SK-N-SH (cell line): ENCODE results near the gene RFX3. TPM values are rescaled to one million over a fixed set of nuclear protein-coding genes. Genes with fewer than 3 reads are reported as not detected.

ENCODE experiments used
- CTCF ChIA-PET: fragments of 300-600, 350-600 bp; formaldehyde crosslinking; extraction: SDS; loops from one replicate; lab custom pipeline; 2021; lab: Yijun Ruan, JAX
- POLR2A ChIA-PET: fragments of 350-600 bp; sonication (Branson Sonifier 250); formaldehyde crosslinking; extraction: SDS; loops from one replicate; lab custom pipeline; 2020; ENCODE audit warnings: antibody characterized with exemption, inconsistent platforms; lab: Yijun Ruan, JAX
- DNase-seq: peaks from one replicate; pipeline ENCODE4 v3.0.0; 2012
- H2AFZ ChIP-seq: fragments of 200-600 bp; sonication (generic); 2 replicates; pipeline ENCODE4 v1.8.1; 2016; ENCODE audit warnings: antibody characterized with exemption, mild to moderate bottlenecking, low read depth
- H3F3A ChIP-seq: fragments of 200-600 bp; sonication (generic); replicated peaks from 2 replicates; pipeline ENCODE3; 2016; ENCODE audit warnings: antibody characterized with exemption, mild to moderate bottlenecking; ENCODE audit not compliant: insufficient read depth
- H3K27ac ChIP-seq, 2 experiments: fragments of 200-500 bp in 1 of 2; fragments of 200-600 bp in 1 of 2; sonication (Bioruptor generic) in 1 of 2; sonication (generic), shearing (Covaris generic) in 1 of 2; 2 replicates each; pipeline versions ENCODE4 v1.5.1 to v1.6.1; 2014 to 2016; ENCODE audit warnings: low read depth in 2 of 2, inconsistent platforms in 1 of 2, low read length in 1 of 2, mild to moderate bottlenecking in 1 of 2, mixed read lengths in 1 of 2
- H3K27me3 ChIP-seq: fragments of 200-600 bp; sonication (generic), shearing (Covaris generic); 2 replicates; pipeline ENCODE4 v1.6.1; 2016; ENCODE audit warnings: mixed run types; ENCODE audit not compliant: insufficient read depth
- H3K36me3 ChIP-seq, 2 experiments: fragments of 200-500 bp in 1 of 2; fragments of 200-600 bp in 1 of 2; sonication (Bioruptor generic) in 1 of 2; sonication (generic) in 1 of 2; replicated peaks in 1 of 2; 2 replicates each; pipeline versions ENCODE3 to v1.5.1; 2014 to 2016; ENCODE audit warnings: low read length in 1 of 2, mild to moderate bottlenecking in 1 of 2; ENCODE audit not compliant: insufficient read depth in 2 of 2, control insufficient read depth in 1 of 2
- H3K4me1 ChIP-seq, 2 experiments: fragments of 200-500 bp in 1 of 2; fragments of 200-600 bp in 1 of 2; sonication (Bioruptor generic) in 1 of 2; sonication (generic), shearing (Covaris generic) in 1 of 2; 2 replicates each; pipeline versions ENCODE4 v1.5.1 to v1.6.1; 2014 to 2016; ENCODE audit warnings: low read depth in 1 of 2, low read length in 1 of 2, mixed run types in 1 of 2; ENCODE audit not compliant: insufficient read depth in 2 of 2, control insufficient read depth in 1 of 2
- H3K4me2 ChIP-seq: fragments of 200-600 bp; sonication (generic), shearing (Covaris generic); 2 replicates; pipeline ENCODE4 v1.6.1; 2017; ENCODE audit warnings: mixed run types
- H3K4me3 ChIP-seq, 2 experiments: fragments of 200-500 bp in 1 of 2; fragments of 200-600 bp in 1 of 2; sonication (Bioruptor generic) in 1 of 2; sonication (generic), shearing (Covaris generic) in 1 of 2; 2 replicates each; pipeline versions ENCODE4 v1.5.1 to v1.8.1; 2014 to 2016; ENCODE audit warnings: low read depth in 2 of 2, inconsistent platforms in 1 of 2, low read length in 1 of 2, mild to moderate bottlenecking in 1 of 2, mixed read lengths in 1 of 2, moderate library complexity in 1 of 2
- H3K79me2 ChIP-seq: fragments of 200-600 bp; sonication (generic); 2 replicates; pipeline ENCODE4 v1.8.1; 2017; ENCODE audit warnings: mild to moderate bottlenecking; ENCODE audit not compliant: insufficient read depth
- H3K9ac ChIP-seq: fragments of 200-600 bp; sonication (generic); 2 replicates; pipeline ENCODE4 v1.6.1; 2017; ENCODE audit warnings: mixed run types
- H3K9me2 ChIP-seq: fragments of 200-600 bp; sonication (generic); 2 replicates; pipeline ENCODE4 v1.6.1; 2017; ENCODE audit warnings: mixed run types
- H3K9me3 ChIP-seq: fragments of 200-600 bp; sonication (generic); 2 replicates; pipeline ENCODE4 v1.6.1; 2017; ENCODE audit warnings: mixed run types, mild to moderate bottlenecking, moderate library complexity
- H4K20me1 ChIP-seq: fragments of 200-600 bp; sonication (generic); 2 replicates; pipeline ENCODE4 v1.6.1; 2017; ENCODE audit warnings: mild to moderate bottlenecking, mixed run types; ENCODE audit not compliant: insufficient read depth
- CHD2 ChIP-seq: fragments of 150-350 bp; IDR thresholded peaks from 2 replicates; pipeline ENCODE4 v1.6.1; 2018; ENCODE audit warnings: low read length; ENCODE audit not compliant: partially characterized antibody
- CTCF ChIP-seq: fragments of 200-600 bp; sonication (generic); IDR thresholded peaks from 2 replicates; pipeline ENCODE4 v1.6.1; 2017; ENCODE audit warnings: antibody characterized with exemption, mild to moderate bottlenecking, moderate library complexity
- EP300 ChIP-seq, 2 experiments: IDR thresholded peaks; 2 replicates each; pipeline versions ENCODE4 v1.4.0 to v1.6.1; 2012; ENCODE audit warnings: borderline replicate concordance in 1 of 2, low read depth in 1 of 2, low read length in 1 of 2
- FOXM1 ChIP-seq: IDR thresholded peaks from 2 replicates; pipeline ENCODE4 v1.4.0; 2012; ENCODE audit warnings: low read depth, mild to moderate bottlenecking
- GATA2 ChIP-seq: sonication (generic); formaldehyde crosslinking; IDR thresholded peaks from 2 replicates; pipeline ENCODE4 v1.5.0; 2020; ENCODE audit warnings: mild to moderate bottlenecking, missing genetic modification reagents
- JUND ChIP-seq: IDR thresholded peaks from 2 replicates; pipeline ENCODE4 v1.4.0; 2012
- MXI1 ChIP-seq: IDR thresholded peaks from 2 replicates; pipeline ENCODE4 v1.6.1; 2012; ENCODE audit warnings: mild to moderate bottlenecking, low read depth, low read length, improper control_type of control experiment
- PBX3 ChIP-seq: IDR thresholded peaks from 2 replicates; pipeline ENCODE4; 2012
- RAD21 ChIP-seq: IDR thresholded peaks from 2 replicates; pipeline ENCODE4 v1.6.1; 2012; ENCODE audit warnings: mild to moderate bottlenecking, low read length
- TEAD4 ChIP-seq: IDR thresholded peaks from 2 replicates; pipeline ENCODE4 v1.4.0; 2012; ENCODE audit warnings: mild to moderate bottlenecking, borderline replicate concordance; ENCODE audit not compliant: insufficient read depth
- WGBS: methylation state at CpG from one replicate; pipeline ENCODE4 v1.1.6; 2017; ENCODE audit warnings: low lambda C conversion rate; 5-methylcytosine and 5-hydroxymethylcytosine counted together
- polyA plus RNA-seq, 3 experiments: library from polyadenylated mRNA; depleted of rRNA; stranded (reverse); fragments of >200 nt; gene quantifications; 2 replicates each; pipeline ENCODE4 v1.2.3, GENCODE V29; 2012

The RFX3 gene
- polyA plus RNA-seq, 1 of the 3 experiments (the other 2 are of a cell fraction), result 1.7 TPM

DNA sequence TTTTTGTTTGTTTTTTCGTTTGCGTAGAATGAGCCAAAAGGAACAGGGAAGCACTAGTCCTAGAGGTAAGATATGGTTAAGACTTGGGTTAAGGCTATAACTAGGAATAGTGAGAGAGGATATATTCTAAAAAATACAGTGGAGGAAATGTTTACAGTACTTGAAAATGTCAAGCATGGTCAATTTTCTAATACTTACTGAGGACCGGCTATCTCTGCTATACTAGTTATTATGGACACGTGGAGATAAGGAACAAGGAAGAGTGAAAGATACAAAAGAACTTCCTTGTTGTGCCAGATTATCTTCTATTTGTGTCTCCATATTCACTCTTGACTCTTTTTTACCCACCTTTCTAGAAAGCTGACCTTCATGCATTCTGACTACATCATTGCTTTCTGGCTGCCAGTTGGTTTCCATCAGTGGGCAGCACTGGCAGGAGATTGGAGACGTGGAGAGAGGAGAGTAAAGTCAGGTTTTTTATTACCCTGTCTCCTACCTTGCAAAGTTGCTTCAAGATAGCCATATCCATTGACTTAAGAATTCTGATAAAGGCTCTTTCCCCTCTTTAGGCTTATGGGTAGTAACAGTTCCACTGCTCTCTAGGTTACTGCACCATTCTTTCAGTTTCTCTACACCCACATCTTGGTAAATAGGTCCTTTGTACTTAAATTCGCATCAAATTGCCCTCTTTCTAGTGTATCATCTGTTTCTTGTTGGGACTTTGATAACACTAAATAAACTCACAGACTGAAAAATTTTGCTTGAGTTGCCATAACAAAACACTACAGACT lies 9.0 kb upstream of the RFX3 start:
- H3K27ac ChIP-seq, result no peak overlapping the region
- no peaks in the 10 kb centered on the region; a peak in 1 of 4 replicates for H3K4me1 ChIP-seq
- no peaks in the 10 kb centered on the region for H3K27me3 ChIP-seq
- ChIA-PET CTCF (no interaction called here), POLR2A (no interaction called here)
- no peak overlapping the region for H3K9ac ChIP-seq
- TF ChIP-seq JUND (no peak), PBX3 (no peak), CTCF (no peak), FOXM1 (no peak), RAD21 (no peak)
- TF ChIP-seq, all 33 proteins: peak for 0
- Histone ChIP-seq H4K20me1 (no peaks in the 10 kb centered on the region), H3K4me3 (no peak overlapping the region), H3K9me3 (no peaks in the 10 kb centered on the region), H3K9me2 (no peaks in the 10 kb centered on the region), H3K79me2 (peaks cover 9% of the 10 kb centered on the region; the same call in 1 of the 2 replicates), H2AFZ (no peak overlapping the region), H3F3A (no peaks in the 10 kb centered on the region), H3K4me2 (no peak overlapping the region), H3K36me3 (peaks cover 0 to 8% of the 10 kb centered on the region in 2 experiments)
- no peak for DNase-seq
- WGBS, result 94% methylated on average over 6 of the region's 6 CpGs

- H3K9ac ChIP-seq, result no peak overlapping the region
- no peaks in the 10 kb centered on the region for H4K20me1 ChIP-seq
- H3K4me1 ChIP-seq, result peaks cover 0 to 10% of the 10 kb centered on the region in 2 experiments; a peak in 2 of 4 replicates
- H2AFZ ChIP-seq, result no peak overlapping the region
- H3K27ac ChIP-seq, result no peak overlapping the region
- H3K9me3 ChIP-seq, result no peaks in the 10 kb centered on the region
- H3K27me3 ChIP-seq, result no peaks in the 10 kb centered on the region
- peaks cover 34% of the 10 kb centered on the region for H3K79me2 ChIP-seq
- TF ChIP-seq GATA2, result no peak
- TF ChIP-seq TEAD4, result no peak
- no peak for TF ChIP-seq MXI1
- TF ChIP-seq CHD2, result no peak
- no peak for TF ChIP-seq EP300 (IDR thresholded peaks at IDR 0.05; ENCODE audit: borderline replicate concordance in 1 of 2, low read depth in 1 of 2, low read length in 1 of 2)
- no peak overlapping the region for H3K4me2 ChIP-seq
- ChIA-PET POLR2A (no interaction called here), CTCF (no interaction called here)
- no peak for DNase-seq
- H3K9me2 ChIP-seq, result no peaks in the 10 kb centered on the region
- peaks cover 2 to 18% of the 10 kb centered on the region in 2 experiments for H3K36me3 ChIP-seq
- H3K4me3 ChIP-seq, result no peak overlapping the region
- H3F3A ChIP-seq, result no peaks in the 10 kb centered on the region
These were observed 6.4 kb upstream of the RFX3 start for GRCh38 chr9:3532158-3532557.
